ENCODE results near the gene COL27A1. TPM values are rescaled to one million over a fixed set of nuclear protein-coding genes. Genes with fewer than 3 reads are reported as not detected.

The COL27A1 gene
- total and polyA plus RNA-seq, 2 donors (not counting 1 experiment from before 2014, with no cell fraction given) = 0.16 to 0.27 TPM

GRCh38 chr9:114141553-114142402 is 13.6 kb upstream of the COL27A1 start:
- Mint-ChIP-seq H3K27me3 (peaks cover 39% of the 10 kb centered on the region), H3K4me3 (no peak overlapping the region), H3K9me3 (ENCODE audit: insufficient read depth) (no peaks in the 10 kb centered on the region), H3K4me1 (no peaks in the 10 kb centered on the region), H3K27ac (no peak overlapping the region)
- Histone ChIP-seq H3K9me3 (ENCODE audit: control extremely low read depth in 1 of 3, control insufficient read depth in 2 of 3, insufficient read depth in 1 of 3, low read length in 2 of 3) (peaks cover 0 to 3% (median 0%) of the 10 kb centered on the region in 3 donors), H3K4me1 (ENCODE audit: control insufficient read depth in 2 of 2, insufficient read depth in 2 of 2, low read length in 2 of 2) (no peaks in the 10 kb centered on the region), H3K9ac (ENCODE audit: low read length) (no peak overlapping the region), H3K36me3 (replicated peaks in 1 of 2; ENCODE audit: control extremely low read depth in 1 of 2, control insufficient read depth in 1 of 2, extremely low read depth in 1 of 2, insufficient read depth in 2 of 2, low read length in 1 of 2) (no peaks in the 10 kb centered on the region), H3K4me2 (replicated peaks; ENCODE audit: low read depth, low read length, poor library complexity, severe bottlenecking) (no peak overlapping the region), H3K27me3 (replicated peaks in 1 of 4; ENCODE audit: control extremely low read depth in 1 of 4, control insufficient read depth in 3 of 4, insufficient read depth in 4 of 4, low read length in 3 of 4) (peaks cover 0 to 12% (median 0%) of the 10 kb centered on the region in 4 experiments), H3K27ac (ENCODE audit: low read length in 2 of 2) (no peak overlapping the region), H3K4me3 (ENCODE audit: control extremely low read depth in 1 of 5, extremely low read depth in 1 of 5, insufficient read depth in 1 of 5, low read depth in 2 of 5, low read length in 4 of 5) (no peak overlapping the region), H4K20me1 (ENCODE audit: control insufficient read depth, insufficient read depth, low read length, poor library complexity, severe bottlenecking) (no peaks in the 10 kb centered on the region), H3K79me2 (ENCODE audit: control insufficient read depth, insufficient read depth, low read length) (no peaks in the 10 kb centered on the region), H2AFZ (ENCODE audit: insufficient read depth, low read depth, low read length, poor library complexity, severe bottlenecking) (no peak overlapping the region)
- no peak for DNase-seq
- ChIA-PET CTCF (interaction anchor here (1.0 kb wide), 1 partner anchor 34 kb away, joined by 3 read pairs; no protein-coding TSS in a partner anchor), POLR2A (no interaction called here)
- intact Hi-C loops (cut with micrococcal nuclease) = no loop called here
- 86% methylated on average over 6 of the region's 7 CpGs for WGBS (ENCODE audit: insufficient coverage)
- no peak for TF ChIP-seq EZH2 (IDR thresholded peaks at IDR 0.05; ENCODE audit: borderline replicate concordance, insufficient read depth, low read depth, low read length, poor library complexity, severe bottlenecking)
- TF ChIP-seq, protein P1, sequence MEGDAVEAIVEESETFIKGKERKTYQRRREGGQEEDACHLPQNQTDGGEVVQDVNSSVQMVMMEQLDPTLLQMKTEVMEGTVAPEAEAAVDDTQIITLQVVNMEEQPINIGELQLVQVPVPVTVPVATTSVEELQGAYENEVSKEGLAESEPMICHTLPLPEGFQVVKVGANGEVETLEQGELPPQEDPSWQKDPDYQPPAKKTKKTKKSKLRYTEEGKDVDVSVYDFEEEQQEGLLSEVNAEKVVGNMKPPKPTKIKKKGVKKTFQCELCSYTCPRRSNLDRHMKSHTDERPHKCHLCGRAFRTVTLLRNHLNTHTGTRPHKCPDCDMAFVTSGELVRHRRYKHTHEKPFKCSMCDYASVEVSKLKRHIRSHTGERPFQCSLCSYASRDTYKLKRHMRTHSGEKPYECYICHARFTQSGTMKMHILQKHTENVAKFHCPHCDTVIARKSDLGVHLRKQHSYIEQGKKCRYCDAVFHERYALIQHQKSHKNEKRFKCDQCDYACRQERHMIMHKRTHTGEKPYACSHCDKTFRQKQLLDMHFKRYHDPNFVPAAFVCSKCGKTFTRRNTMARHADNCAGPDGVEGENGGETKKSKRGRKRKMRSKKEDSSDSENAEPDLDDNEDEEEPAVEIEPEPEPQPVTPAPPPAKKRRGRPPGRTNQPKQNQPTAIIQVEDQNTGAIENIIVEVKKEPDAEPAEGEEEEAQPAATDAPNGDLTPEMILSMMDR (IDR thresholded peaks at IDR 0.05) = no peak
- ATAC-seq (ENCODE audit: low read depth) = no peak

DNA sequence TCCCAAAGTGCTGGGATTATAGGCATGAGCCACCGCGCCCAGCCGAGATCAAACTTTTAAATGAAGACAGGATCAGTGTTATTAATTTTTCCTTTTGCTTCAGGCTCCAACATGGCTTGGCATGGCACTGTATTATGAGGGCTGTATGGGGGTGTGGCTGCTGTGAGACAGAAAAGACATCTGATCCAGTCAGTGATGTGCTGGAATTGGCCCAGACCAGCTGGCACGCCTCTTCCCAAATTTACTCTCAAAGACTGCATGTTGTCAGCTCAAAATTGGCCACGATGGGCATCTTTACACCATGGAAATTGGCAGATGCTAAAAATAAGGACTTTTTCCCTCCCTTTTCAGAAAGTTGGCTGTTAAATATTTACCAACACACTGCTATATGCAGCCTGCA is 12.1 kb upstream of the COL27A1 start:
- ChIA-PET CTCF (interaction anchor here (1.2 kb wide), 1 partner anchor 12 kb away, joined by 4 read pairs; the partner anchor contains the start of gene COL27A1), POLR2A (no interaction called here)
- Histone ChIP-seq H3K9ac (ENCODE audit: low read length) (no peak overlapping the region), H3K79me2 (ENCODE audit: control insufficient read depth, insufficient read depth, low read length) (no peaks in the 10 kb centered on the region), H3K27ac (ENCODE audit: low read length in 2 of 2) (no peak overlapping the region), H3K9me3 (ENCODE audit: control extremely low read depth in 1 of 3, control insufficient read depth in 2 of 3, insufficient read depth in 1 of 3, low read length in 2 of 3) (peaks cover 0 to 3% (median 0%) of the 10 kb centered on the region in 3 donors), H2AFZ (ENCODE audit: insufficient read depth, low read depth, low read length, poor library complexity, severe bottlenecking) (no peak overlapping the region), H3K4me3 (ENCODE audit: control extremely low read depth in 1 of 5, extremely low read depth in 1 of 5, insufficient read depth in 1 of 5, low read depth in 2 of 5, low read length in 4 of 5) (no peak overlapping the region), H3K27me3 (replicated peaks in 1 of 4; ENCODE audit: control extremely low read depth in 1 of 4, control insufficient read depth in 3 of 4, insufficient read depth in 4 of 4, low read length in 3 of 4) (peaks cover 0 to 7% (median 0%) of the 10 kb centered on the region in 4 experiments), H3K36me3 (replicated peaks in 1 of 2; ENCODE audit: control extremely low read depth in 1 of 2, control insufficient read depth in 1 of 2, extremely low read depth in 1 of 2, insufficient read depth in 2 of 2, low read length in 1 of 2) (no peaks in the 10 kb centered on the region), H4K20me1 (ENCODE audit: control insufficient read depth, insufficient read depth, low read length, poor library complexity, severe bottlenecking) (no peaks in the 10 kb centered on the region), H3K4me2 (replicated peaks; ENCODE audit: low read depth, low read length, poor library complexity, severe bottlenecking) (no peak overlapping the region), H3K4me1 (ENCODE audit: control insufficient read depth in 2 of 2, insufficient read depth in 2 of 2, low read length in 2 of 2) (no peaks in the 10 kb centered on the region)
- H3K27me3 Mint-ChIP-seq = peaks cover 37% of the 10 kb centered on the region
- ATAC-seq (ENCODE audit: low read depth) = no peak
- DNase-seq = no peak
- no peak overlapping the region for H3K27ac Mint-ChIP-seq
- H3K4me1 Mint-ChIP-seq = no peaks in the 10 kb centered on the region
- H3K9me3 Mint-ChIP-seq (ENCODE audit: insufficient read depth) = no peaks in the 10 kb centered on the region
- intact Hi-C loops (cut with micrococcal nuclease) = no loop called here
- TF ChIP-seq, protein P1 (IDR thresholded peaks at IDR 0.05) = no peak
- TF ChIP-seq EZH2 (IDR thresholded peaks at IDR 0.05; ENCODE audit: borderline replicate concordance, insufficient read depth, low read depth, low read length, poor library complexity, severe bottlenecking) = no peak
- WGBS (ENCODE audit: insufficient coverage) = 100% methylated on average over 3 of the region's 5 CpGs
- H3K4me3 Mint-ChIP-seq = no peak overlapping the region
